Spinal cord (tissue), 10 donors: Measurements from ENCODE around the gene POU2F3. TPM values are rescaled to one million over a fixed set of nuclear protein-coding genes. Genes with fewer than 3 reads are reported as not detected.

Experiments
- DNase-seq, 6 donors: peaks; one replicate each; pipeline versions ENCODE4 v3.0.0 to v3.0.0-alpha.2; 2013 to 2015; ENCODE audit warnings: low spot score in 6 of 6, low read depth in 4 of 6
- H3K27ac ChIP-seq: one replicate; pipeline ENCODE4 v1.5.1; 2013; ENCODE audit warnings: low read depth, low read length, control low read depth
- H3K27me3 ChIP-seq: one replicate; pipeline ENCODE4 v1.6.1; 2013; ENCODE audit warnings: low read length; ENCODE audit not compliant: control insufficient read depth, insufficient read depth
- H3K36me3 ChIP-seq: one replicate; pipeline ENCODE4 v1.6.1; 2013; ENCODE audit warnings: low read length; ENCODE audit not compliant: control insufficient read depth, insufficient read depth
- H3K4me1 ChIP-seq: one replicate; pipeline ENCODE4 v1.6.1; 2013; ENCODE audit warnings: low read length; ENCODE audit not compliant: control insufficient read depth, insufficient read depth
- H3K4me3 ChIP-seq: one replicate; pipeline ENCODE4 v1.5.1; 2013; ENCODE audit warnings: low read depth, low read length, control low read depth
- H3K9me3 ChIP-seq: one replicate; pipeline ENCODE4 v1.6.1; 2013; ENCODE audit warnings: low read length; ENCODE audit not compliant: control insufficient read depth, insufficient read depth
- whole genome bisulfite sequencing: methylation state at CpG from one replicate; pipeline ENCODE4 v1.1.5; 2013; ENCODE audit warnings: missing lambda C conversion rate; ENCODE audit not compliant: insufficient coverage; 5-methylcytosine and 5-hydroxymethylcytosine counted together
- long read RNA-seq, 4 donors: transcript quantifications; one replicate each; lab custom pipeline, GENCODE V29; 2026
- polyA plus RNA-seq, 2 donors: library from polyadenylated mRNA; unstranded; fragments of 120-200 nt; gene quantifications; one replicate each; pipeline ENCODE4 v1.2.1, GENCODE V29; 2013; ENCODE audit not compliant: insufficient read length in 2 of 2
- total RNA-seq, 2 donors: library from RNA; depleted of rRNA in 1 of 2; stranded (reverse); fragments of 120-200 nt in 1 of 2; fragments of >200 nt in 1 of 2; gene quantifications; one replicate each; pipeline versions ENCODE4 v1.2.3 to v1.2.4, GENCODE V29; 2013 to 2014
- donor health status: healthy.

Gene POU2F3
- total RNA-seq: not detected
- polyA plus RNA-seq: under 1 TPM in 1 of 2 donors, not detected in 1; 0.38 TPM
- long read RNA-seq, donor 1: 0 reads
- long read RNA-seq, donor 2: 0 reads
- long read RNA-seq, donor 3: 0 reads
- long read RNA-seq, donor 4: 0 reads

DNA sequence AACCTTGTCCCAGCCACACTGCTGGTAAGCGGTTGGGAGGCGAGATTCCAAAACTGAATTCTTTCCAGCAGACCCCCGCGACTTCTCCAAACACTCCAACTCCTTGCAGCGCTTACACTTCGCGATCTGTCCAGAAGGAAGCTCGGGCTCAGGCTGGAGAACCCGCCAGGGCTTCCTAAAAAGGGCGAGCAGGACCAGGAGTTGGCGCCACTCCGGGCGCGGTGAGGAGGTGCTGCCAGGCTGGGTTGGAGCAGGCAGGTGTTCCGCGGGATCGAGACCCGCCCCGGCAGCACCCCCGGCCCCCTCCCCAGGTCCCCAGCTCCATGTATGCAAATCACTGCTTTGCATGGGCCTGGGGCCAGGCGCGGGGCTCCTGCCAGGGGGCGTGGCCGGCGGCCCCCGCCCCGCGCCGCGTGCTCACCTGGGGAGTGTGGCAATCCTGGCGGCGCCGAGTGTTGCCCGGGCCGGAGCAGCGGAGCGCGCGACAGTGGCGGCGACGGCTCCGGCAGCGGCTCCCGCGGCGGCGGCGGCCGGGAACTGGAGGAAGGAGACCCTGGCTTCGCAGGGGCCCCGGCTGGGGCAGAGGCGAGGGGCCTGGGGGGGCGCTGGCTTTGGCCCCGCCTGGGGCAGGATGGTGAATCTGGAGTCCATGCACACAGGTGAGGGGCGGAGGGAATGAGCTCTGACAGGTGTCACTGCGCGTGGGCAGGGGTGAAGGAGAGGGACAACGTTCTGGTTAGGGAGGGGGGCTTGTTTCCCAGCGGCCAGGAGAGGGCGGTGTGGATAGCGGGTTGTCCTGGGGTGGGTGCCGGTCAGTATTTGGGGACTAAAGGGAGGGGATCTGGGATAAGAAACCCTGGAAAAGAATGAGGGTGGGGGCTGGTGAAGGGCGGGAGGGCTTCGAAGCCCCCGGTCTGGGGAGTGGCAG lies at the start of gene POU2F3:
TSS of gene POU2F3 (plus strand) at position 428 of the 928 bp plus-strand sequence. CDS start at position 632, 204 bp downstream.
- Histone ChIP-seq H3K9me3 (no peaks in the 10 kb centered on the region), H3K27me3 (peaks cover 32% of the 10 kb centered on the region), H3K27ac (no peak within 1 kb of the TSS), H3K36me3 (no peaks in the 10 kb centered on the region), H3K4me3 (no peak within 1 kb of the TSS), H3K4me1 (peaks cover 8% of the 10 kb centered on the region)
- 4% methylated on average over 63 of the region's 66 CpGs for WGBS
- no peak for DNase-seq

DNA sequence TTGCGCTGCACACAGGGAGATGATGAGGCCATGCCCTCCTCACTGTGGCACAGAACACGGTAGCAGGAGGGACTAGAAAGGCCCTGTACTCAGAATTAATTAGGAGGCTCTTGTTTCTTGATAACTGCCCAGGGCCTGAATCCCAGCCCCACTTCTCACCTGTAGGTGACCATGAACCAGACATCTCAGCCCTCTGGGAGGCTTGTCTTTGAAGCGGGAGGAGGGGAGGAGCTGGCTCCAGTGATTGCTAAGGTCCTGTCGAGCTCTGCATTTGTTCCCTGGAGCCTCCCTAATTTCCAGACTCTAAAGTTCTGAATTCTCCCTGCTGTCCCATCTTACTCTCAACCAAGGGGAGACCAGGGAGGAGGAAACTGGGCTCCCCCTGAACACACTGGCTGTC lies 48.9 kb upstream of the POU2F3 start:
- no peak for DNase-seq
- Histone ChIP-seq H3K36me3 (no peaks in the 10 kb centered on the region), H3K4me1 (peaks cover 73% of the 10 kb centered on the region), H3K27me3 (peaks cover 1% of the 10 kb centered on the region), H3K4me3 (no peak overlapping the region), H3K9me3 (no peaks in the 10 kb centered on the region), H3K27ac (no peak overlapping the region)
- 81% methylated on average over 3 of the region's 4 CpGs for WGBS

DNA sequence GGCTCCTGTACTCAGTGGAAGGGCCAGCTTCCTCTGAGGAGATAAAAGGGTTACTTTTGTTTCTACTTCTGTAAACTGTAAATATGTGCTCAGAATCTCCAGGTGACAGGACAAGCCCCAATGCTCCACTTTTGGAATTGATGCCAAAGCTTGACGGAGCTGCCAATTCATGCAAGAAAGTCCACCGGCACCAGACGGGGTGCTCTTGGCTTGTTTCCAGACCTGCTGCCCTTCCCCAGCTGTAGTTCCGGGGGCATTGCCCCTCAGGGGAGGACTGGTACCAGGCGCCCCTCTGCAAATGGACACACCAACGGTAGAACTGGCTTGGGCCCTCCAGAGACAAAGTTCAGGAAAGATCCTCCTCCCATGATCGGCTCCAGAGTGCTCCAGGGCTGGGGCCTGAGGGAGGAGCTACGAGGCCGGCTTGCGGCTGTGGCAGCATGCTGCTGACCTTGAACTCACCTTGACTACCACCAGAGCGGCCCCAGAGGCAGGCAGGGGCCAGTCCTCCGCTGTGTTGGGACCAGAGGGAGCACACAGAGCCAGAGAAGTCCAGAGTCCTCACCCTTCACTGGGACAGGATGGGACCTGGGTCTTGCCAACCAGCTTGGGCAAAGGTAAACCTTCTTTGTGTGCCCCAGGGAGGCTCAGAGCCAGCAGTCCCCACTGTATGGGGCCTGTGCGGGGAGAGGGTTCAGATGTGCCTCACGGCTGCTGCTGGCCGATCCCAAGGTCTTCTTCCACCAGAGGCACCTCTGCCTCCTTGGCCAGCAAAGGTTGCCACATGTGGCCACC lies 46.9 kb upstream of the POU2F3 start:
- Histone ChIP-seq H3K27ac (no peak overlapping the region), H3K9me3 (no peaks in the 10 kb centered on the region), H3K36me3 (no peaks in the 10 kb centered on the region), H3K27me3 (peaks cover 2% of the 10 kb centered on the region), H3K4me1 (peaks cover 74% of the 10 kb centered on the region), H3K4me3 (no peak overlapping the region)
- no peak for DNase-seq
- WGBS: 74% methylated on average over 15 of the region's 15 CpGs

DNA sequence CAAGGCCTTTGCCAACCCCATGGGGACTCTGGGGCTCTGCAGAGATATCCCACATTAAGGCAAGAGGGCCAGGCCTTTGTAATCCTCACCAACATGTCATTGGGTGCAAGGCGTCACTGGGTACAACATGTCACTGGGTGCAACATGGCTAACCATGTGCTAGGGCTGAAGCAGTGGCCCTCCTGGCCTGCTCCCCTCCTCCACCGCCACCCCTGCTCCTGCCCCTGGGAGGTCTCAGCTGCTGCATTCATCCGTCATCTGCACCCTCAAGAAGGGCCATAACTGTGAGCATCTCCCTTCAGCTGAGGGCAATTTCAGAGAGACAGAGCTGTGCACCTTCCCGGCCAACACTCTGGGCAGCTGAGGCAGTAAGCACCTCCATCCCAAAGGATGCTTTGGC lies 45.8 kb upstream of the POU2F3 start:
- no peaks in the 10 kb centered on the region for H3K9me3 ChIP-seq
- H3K4me3 ChIP-seq: no peak overlapping the region
- no peaks in the 10 kb centered on the region for H3K36me3 ChIP-seq
- H3K4me1 ChIP-seq: peaks cover 79% of the 10 kb centered on the region
- H3K27ac ChIP-seq: no peak overlapping the region
- peaks cover 2% of the 10 kb centered on the region for H3K27me3 ChIP-seq
- 100% methylated on average over 4 of the region's 4 CpGs for WGBS
- no peak for DNase-seq

DNA sequence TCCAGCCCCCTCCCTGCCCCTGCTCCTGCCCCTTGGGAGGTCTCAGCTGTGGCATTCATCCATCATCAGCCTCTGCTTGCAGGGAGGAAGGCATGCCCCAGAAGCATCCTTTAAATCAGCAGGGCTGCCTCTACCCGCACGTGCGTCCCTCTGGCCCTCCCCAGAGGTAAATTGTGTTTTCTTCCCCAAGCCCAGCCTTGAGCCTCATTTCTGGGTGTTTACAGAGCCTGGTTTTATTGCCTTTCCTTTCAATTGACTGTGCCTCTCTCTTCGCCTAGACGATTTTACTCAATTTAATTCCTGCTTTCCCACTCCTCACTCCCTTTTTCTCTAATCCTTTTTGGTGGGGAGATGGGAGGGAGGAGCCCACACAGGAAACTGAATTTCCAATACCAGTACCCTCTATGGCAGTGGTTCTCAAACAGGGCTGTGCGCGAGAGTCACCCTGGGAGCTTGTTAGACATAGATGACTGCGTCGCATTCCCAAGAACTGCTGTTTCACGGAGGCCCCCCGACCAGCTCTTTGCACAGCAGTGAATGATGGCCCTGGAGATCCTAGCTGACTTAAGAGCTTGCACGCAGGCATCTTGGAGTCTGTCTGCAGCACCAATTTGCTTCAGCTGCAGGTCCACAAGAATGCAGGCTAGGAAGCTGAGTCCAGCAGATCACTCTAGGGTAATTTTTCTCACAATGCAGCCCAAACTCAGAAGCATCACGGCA lies 44.2 kb upstream of the POU2F3 start:
- H3K9me3 ChIP-seq: no peaks in the 10 kb centered on the region
- H3K4me1 ChIP-seq: peaks cover 80% of the 10 kb centered on the region
- DNase-seq: peak in 2 of 6 donors; percentile 44 to 92
- H3K27me3 ChIP-seq: peaks cover 2% of the 10 kb centered on the region
- H3K27ac ChIP-seq: peak overlapping the region; percentile 61
- no peaks in the 10 kb centered on the region for H3K36me3 ChIP-seq
- H3K4me3 ChIP-seq: no peak overlapping the region
- WGBS: 22% methylated on average over 11 of the region's 13 CpGs

DNA sequence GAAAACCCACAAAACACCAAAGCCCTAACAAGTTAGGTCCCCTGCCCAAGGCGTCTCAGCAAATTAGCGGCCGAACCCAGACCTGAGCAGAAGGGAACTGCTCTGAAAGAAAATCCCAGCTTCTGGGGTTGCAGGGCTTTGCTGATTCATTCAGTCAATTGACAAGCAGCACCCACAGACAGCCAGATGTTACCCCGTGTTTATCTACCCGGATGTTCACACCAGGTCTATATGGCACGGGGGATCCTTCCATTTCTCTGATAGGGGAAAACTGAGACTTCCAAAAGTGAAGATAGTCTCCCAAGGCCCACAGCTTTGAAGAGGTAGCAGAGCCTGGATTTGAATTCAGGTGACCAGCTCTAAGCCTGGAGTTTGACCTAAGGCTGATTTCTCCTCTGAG lies 43.1 kb upstream of the POU2F3 start:
- Histone ChIP-seq H3K27me3 (peaks cover 2% of the 10 kb centered on the region), H3K36me3 (no peaks in the 10 kb centered on the region), H3K9me3 (no peaks in the 10 kb centered on the region), H3K4me3 (no peak overlapping the region), H3K4me1 (peaks cover 69% of the 10 kb centered on the region), H3K27ac (peak overlapping the region; percentile 61)
- 98% methylated on average over 4 of the region's 6 CpGs for WGBS
- DNase-seq: no peak

DNA sequence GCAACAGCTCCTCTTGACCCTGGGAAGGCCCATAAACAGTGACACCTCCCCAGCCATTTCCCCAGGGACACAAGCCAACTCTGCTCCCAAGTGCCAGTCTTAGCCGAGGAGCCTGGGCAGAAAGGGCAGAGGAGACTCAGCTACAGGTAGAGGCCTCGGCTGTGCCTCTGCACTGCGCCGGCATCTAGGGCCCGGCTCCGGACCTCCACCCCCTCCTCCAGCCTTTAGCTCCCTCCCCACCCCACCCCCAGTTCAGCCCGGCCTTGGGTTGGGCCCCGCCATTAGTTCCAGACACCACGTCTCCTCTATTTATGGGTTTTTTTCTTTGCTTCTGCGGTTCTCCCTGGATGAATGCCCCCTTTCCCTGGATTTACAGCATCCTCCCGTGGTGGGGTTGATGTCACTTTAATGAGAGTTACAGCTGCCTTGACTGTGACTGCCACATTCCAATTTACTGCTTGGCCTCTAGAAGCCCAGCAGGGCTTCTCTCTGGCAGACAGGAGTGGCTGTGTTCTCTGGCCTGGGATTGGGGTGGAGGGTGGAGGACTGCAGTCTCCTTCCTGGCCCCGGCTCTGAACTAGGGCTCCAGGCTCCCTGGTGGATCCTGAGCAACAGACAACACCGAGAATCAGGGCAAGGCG lies 42.6 kb upstream of the POU2F3 start:
- WGBS: 37% methylated on average over 6 of the region's 14 CpGs
- no peak overlapping the region for H3K4me3 ChIP-seq
- DNase-seq: peak in 2 of 6 donors; percentile 83 to 84
- no peaks in the 10 kb centered on the region for H3K36me3 ChIP-seq
- peak overlapping the region; percentile 61 for H3K27ac ChIP-seq
- H3K27me3 ChIP-seq: peaks cover 2% of the 10 kb centered on the region
- H3K4me1 ChIP-seq: peaks cover 64% of the 10 kb centered on the region
- no peaks in the 10 kb centered on the region for H3K9me3 ChIP-seq

DNA sequence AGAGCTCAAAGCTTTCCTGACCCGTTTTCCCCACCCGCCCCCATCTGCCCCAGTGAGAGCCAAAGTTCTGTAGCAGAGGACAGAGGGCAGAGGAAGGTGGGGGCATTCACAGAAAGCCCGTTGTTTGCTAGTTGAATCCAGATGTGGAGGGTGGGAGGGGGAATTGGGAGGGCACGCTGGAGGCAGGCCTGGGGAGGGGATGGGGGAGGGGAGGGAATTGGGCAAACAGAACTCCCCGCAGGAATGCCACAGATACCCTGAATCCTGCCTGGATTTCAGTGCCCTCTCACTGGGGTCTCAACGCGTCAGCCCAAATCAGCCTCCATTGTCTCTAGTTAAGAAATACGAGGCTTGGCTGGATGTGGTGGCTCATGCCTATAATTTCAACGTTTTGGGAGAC lies 42.0 kb upstream of the POU2F3 start:
- Histone ChIP-seq H3K4me1 (peaks cover 59% of the 10 kb centered on the region), H3K4me3 (no peak overlapping the region), H3K27ac (peak overlapping the region; percentile 61), H3K27me3 (peaks cover 2% of the 10 kb centered on the region), H3K9me3 (no peaks in the 10 kb centered on the region), H3K36me3 (no peaks in the 10 kb centered on the region)
- DNase-seq: peak in 1 of 6 donors; percentile 23
- WGBS: 44% methylated on average over 6 of the region's 9 CpGs

DNA sequence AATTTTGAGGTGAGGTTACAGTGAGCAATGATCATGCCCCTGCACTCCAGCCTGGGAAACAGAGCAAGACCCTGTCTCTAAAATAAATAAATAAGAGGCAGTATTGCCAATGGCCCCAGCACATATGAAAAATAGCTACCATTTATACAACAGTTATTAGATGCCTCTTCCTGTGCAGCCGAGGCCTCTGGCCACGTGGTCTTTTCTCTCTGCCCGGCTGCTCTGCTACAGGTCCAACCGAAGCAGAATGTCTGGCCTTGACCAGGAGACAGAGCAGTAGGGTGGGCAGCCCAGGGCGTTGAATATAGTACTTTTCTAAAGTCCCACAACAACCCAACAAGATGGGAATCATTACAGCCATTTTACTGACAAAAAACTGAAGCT lies 41.5 kb upstream of the POU2F3 start:
- peak overlapping the region; percentile 2 for H3K27ac ChIP-seq
- H3K27me3 ChIP-seq: peaks cover 2% of the 10 kb centered on the region
- no peaks in the 10 kb centered on the region for H3K9me3 ChIP-seq
- H3K4me3 ChIP-seq: no peak overlapping the region
- DNase-seq: peak in 1 of 6 donors; percentile 32
- no peaks in the 10 kb centered on the region for H3K36me3 ChIP-seq
- H3K4me1 ChIP-seq: peaks cover 55% of the 10 kb centered on the region
- WGBS: 36% methylated on average over 5 of the region's 5 CpGs
